Measurements from ENCODE around the gene HNRNPH3.
"Not testable (repeated sequence)": the region's sequence is repeated elsewhere in the genome, so short reads cannot be mapped to it uniquely, and the experiment has no call there.

HNRNPH3 gene, protein sequence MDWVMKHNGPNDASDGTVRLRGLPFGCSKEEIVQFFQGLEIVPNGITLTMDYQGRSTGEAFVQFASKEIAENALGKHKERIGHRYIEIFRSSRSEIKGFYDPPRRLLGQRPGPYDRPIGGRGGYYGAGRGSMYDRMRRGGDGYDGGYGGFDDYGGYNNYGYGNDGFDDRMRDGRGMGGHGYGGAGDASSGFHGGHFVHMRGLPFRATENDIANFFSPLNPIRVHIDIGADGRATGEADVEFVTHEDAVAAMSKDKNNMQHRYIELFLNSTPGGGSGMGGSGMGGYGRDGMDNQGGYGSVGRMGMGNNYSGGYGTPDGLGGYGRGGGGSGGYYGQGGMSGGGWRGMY

GRCh38 chr10:68331455-68332258 is at the start of gene HNRNPH3:
Gene HNRNPH3 (plus strand): TSS chr10:68332064. CDS start chr10:68337222, 5,158 bp downstream.
- DNase-seq (ENCODE audit: low read depth) = peak; percentile 97

- no peak for DNase-seq (ENCODE audit: low read depth)
Measured at GRCh38 chr10:68284062-68285001, 47.5 kb upstream of the HNRNPH3 start.

- no peak for DNase-seq (ENCODE audit: low read depth)
Measured at GRCh38 chr10:68288717-68289116, 43.1 kb upstream of the HNRNPH3 start.

GRCh38 chr10:68290736-68291135 is 41.1 kb upstream of the HNRNPH3 start:
- no peak for DNase-seq (ENCODE audit: low read depth)

DNA sequence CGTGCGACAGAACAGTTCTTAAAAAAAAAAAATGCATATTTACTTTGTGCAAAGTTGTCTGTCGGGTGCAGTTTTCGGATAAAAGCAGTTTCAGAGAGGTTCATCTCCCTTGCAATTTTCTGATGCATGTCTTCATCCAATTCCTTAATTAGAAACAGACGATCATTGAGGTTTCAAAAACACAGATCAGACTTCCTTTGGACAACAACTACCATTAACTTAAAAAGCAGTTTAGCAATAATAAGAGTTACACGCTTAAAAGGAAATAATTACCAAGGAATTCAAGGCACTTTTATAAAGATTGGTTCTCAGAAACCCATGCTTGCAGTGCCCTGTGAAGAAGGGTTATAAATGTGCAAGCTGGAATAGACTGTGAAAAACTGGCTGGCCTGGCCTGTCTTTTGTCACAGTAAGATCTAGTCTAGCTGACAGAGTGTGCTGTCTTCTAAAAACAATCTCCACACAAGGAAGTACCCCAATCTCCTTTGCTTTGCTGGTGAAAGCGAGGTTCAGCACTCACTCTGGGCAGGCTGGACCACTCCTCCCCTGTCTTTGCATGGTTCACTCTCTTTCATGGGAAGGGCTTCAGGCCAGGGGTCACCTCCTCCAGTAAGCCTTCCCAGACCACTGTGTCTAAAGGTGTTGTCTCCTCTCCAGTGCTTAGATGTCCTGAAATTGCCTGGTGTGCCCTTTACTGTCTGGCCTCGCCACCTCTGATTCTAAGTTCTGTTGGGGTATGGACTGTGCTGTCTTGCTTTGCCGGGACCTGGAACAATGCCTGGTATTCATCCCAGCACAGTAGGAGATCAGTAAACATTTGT is 34.8 kb upstream of the HNRNPH3 start:
- DNase-seq (ENCODE audit: low read depth) = peak; percentile 16

GRCh38 chr10:68301301-68301700 is 30.6 kb upstream of the HNRNPH3 start:
- DNase-seq (ENCODE audit: low read depth) = no peak

- DNase-seq (ENCODE audit: low read depth) = peak; percentile 60
Measured at GRCh38 chr10:68301790-68302502, 29.9 kb upstream of the HNRNPH3 start.

DNA sequence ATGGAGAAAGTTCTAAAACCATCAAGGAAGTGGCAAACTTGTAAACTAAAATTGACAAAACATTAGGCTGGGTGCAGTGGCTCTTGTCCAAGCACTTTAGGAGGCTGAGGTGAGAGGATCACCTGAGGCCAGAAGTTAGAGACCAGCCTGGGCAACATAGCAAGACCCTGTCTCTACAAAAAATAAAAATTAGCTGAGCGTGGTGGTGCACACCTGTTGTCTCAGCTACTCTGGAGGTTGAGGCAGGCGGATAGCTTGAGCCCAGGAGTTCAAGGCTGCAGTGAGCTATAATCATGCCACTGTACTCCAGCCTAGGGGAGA is 29.4 kb upstream of the HNRNPH3 start:
- DNase-seq (ENCODE audit: low read depth) = no peak

DNA sequence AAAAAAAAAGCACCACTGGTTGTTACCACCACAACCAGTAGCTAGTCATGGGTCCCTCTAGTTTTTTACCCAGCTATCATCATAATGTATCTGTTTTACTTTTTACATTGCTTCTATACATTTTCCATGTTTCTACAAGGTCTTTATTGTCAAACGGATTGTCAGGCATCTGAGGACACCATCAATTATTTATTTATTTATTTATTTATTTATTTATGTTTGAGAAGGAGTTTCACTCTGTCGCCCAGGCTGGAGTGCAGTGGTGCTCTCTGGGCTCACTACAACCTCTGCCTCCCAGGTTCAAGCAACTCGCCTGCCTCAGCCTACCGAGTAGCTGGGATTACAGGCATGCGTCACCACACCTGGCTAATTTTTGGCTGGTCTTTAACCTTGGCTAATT is 29.0 kb upstream of the HNRNPH3 start:
- DNase-seq (ENCODE audit: low read depth) = no peak

- DNase-seq (ENCODE audit: low read depth) = no peak
Measured at GRCh38 chr10:68303849-68304412, 27.9 kb upstream of the HNRNPH3 start.

- no peak for DNase-seq (ENCODE audit: low read depth)
Measured at GRCh38 chr10:68305854-68306253, 26.0 kb upstream of the HNRNPH3 start.

GRCh38 chr10:68310531-68310930 is 21.3 kb upstream of the HNRNPH3 start:
- no peak for DNase-seq (ENCODE audit: low read depth)

GRCh38 chr10:68314930-68315329 is 16.9 kb upstream of the HNRNPH3 start:
- DNase-seq (ENCODE audit: low read depth) = not testable (repeated sequence)

DNA sequence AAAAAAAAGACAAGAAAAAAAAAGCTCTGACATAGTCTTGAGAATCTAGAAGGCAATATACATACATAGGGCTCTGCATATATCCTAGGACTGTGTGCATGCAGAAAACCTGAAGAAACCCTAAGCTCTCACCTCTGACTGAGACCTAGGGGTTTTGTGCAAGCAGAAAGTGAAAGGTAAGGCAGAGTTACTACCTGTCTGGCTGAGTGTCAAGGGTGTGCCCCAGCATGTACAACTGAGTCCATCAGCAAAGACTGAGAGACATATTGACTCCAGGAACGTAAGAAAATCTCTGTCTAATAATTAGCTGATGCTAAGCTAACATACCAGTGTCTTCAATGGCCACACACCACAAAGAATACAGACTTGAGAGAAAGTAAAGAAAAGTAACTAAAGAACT is 16.3 kb upstream of the HNRNPH3 start:
- DNase-seq (ENCODE audit: low read depth) = no peak

- no peak for DNase-seq (ENCODE audit: low read depth)
Measured at GRCh38 chr10:68318331-68319059, 13.4 kb upstream of the HNRNPH3 start.

DNA sequence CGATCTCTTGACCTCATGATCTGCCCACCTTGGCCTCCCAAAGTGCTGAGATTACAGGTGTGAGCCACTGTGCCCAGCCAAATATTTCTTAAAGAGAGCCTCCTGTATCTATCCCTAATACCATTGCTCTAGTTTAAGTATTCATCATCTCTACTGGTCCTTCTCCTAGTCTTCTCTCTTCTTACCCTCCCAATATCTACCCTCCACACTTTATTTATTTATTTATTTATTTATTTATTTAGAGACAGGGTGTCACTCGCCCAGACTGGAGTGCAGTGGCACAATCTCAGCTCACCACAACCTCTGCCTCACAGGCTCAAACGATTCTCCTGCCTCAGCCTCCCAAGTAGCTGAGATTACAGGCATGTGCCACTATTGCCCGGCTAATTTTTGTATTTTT is 7.5 kb upstream of the HNRNPH3 start:
- DNase-seq (ENCODE audit: low read depth) = not testable (repeated sequence)

DNA sequence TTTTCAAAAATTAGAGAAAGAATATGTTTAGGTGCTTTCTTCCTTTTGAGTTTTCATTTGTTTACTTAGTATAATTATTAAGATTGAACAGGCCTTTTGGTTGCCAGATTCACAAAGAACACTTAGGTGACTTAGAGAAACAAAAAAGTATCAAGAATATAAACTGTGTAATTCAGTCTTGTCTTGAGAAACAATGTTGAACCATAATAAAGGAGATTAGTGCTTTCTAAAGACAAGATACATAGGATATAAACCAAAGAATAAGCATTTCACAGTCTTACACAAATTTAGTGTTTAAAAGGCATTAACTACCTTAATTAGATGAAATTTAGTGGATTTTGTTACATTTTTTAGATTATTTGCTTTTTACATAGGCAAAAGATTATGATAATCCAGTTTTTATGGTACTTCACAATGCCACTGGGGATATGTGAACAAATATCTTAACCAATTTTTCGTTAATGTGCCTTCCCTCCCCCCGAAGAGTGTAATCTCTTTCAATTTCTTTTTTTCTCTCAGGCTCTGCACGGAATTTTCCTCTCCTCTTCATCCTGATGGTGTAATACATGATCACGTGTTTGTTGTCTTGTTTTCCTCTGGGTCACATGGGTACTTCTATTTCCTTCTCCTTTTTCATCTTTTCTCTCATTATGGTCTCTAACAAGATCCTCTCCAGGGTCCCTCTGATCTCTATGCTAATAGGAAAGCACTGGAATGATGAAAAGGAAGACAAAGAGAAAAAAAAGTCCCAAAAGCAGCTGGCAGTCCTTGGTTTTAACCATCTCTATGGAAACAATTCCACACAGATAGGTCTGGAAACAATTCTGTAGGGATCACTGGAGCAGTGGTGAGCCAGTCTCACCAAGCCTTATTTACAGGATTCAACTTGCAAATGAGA is 3.7 kb upstream of the HNRNPH3 start:
- DNase-seq (ENCODE audit: low read depth) = peak; percentile 56

DNA sequence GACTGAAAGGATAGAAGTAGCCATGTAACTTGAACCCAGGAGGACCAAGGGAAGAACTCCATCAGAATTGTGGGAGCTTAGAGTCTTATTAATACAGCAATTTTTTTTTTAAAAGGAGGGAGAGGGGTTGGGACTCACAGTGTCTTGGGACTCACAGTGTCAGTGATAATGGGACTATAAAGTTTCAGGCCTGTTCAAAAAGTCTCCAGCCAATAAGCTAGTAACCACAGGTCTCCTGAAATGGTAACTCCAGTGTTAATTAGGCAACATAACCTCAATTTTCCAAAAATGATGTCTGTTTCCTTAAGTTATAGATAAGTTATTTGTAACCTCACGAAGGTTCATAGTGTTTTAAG is 2.4 kb upstream of the HNRNPH3 start:
- no peak for DNase-seq (ENCODE audit: low read depth)

Data from fibroblast of the conjunctiva (primary cell).